ENCODE data around the gene CAPN2. TPM values are rescaled to one million over a fixed set of nuclear protein-coding genes. Genes with fewer than 3 reads are reported as not detected.

The CAPN2 gene
- total RNA-seq, 2 donors from 2014 or later, result 235 to 258 TPM

GRCh38 chr1:223793716-223794115 lies 81.4 kb downstream of the CAPN2 start:
- peaks cover 27% of the 10 kb centered on the region for H3K36me3 ChIP-seq
- H3K27me3 ChIP-seq (replicated peaks; ENCODE audit: insufficient read depth), result no peaks in the 10 kb centered on the region
- no peak for TF ChIP-seq CTCF (IDR thresholded peaks at IDR 0.05)

DNA sequence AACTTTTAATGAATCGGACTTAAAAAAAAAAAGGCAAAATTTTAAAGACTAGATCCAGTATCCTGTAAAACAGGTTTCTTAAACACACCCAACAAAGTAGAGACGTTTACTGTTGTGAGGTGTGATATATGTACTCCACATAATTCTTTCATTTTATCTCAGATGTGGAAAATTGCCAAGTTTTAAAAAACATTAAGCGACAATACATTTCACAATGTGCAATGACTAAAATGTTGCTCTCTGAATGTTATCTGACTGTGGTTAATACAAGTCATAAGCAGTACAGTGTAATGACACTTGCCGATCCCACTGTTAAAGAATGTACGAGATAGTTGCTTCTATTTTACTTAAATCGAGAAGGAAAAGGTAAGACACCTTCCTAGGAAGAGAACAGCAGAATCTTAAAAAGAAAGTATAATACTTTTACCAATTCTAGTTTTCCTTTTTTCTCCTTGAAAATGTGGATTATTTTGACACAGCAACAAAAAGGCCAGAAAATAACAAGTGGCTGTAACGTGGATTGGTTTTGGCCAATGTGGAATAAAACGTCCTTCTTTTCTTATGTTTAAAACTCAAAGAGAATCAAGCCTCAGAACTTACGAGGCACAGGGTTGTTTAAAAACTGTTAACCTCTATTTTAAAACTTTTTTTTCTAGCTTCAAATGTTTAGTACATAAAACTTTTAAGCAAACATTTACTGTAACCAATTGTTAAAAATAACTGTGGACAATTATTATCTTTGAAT lies 82.0 kb downstream of the CAPN2 start:
- DNase-seq (ENCODE audit: low spot score) (no peak), ATAC-seq (ENCODE audit: insufficient number of reproducible peaks, low FRiP score, low read depth) (no peak)
- H3K4me3 ChIP-seq, result no peak overlapping the region
- H3K4me1 ChIP-seq (ENCODE audit: control insufficient read depth in 1 of 2, low read depth in 2 of 2), result peaks cover 4 to 19% of the 10 kb centered on the region in 2 donors
- peak overlapping the region in 1 of 2 donors; percentile 45 for H3K27ac ChIP-seq
- TF ChIP-seq CTCF (IDR thresholded peaks at IDR 0.05), result no peak
- no peaks in the 10 kb centered on the region for H3K9me3 ChIP-seq
- H3K27me3 ChIP-seq (replicated peaks; ENCODE audit: insufficient read depth), result no peaks in the 10 kb centered on the region
- peaks cover 26% of the 10 kb centered on the region for H3K36me3 ChIP-seq

More at GRCh38 chr1:223793716-223794115, 81.4 kb downstream of the CAPN2 start:
- no peaks in the 10 kb centered on the region for H3K9me3 ChIP-seq
- ATAC-seq (ENCODE audit: insufficient number of reproducible peaks, low FRiP score, low read depth) (no peak), DNase-seq (ENCODE audit: low spot score) (no peak)
- peaks cover 4 to 19% of the 10 kb centered on the region in 2 donors for H3K4me1 ChIP-seq (ENCODE audit: control insufficient read depth in 1 of 2, low read depth in 2 of 2)
- no peak overlapping the region for H3K27ac ChIP-seq
- no peak overlapping the region for H3K4me3 ChIP-seq

DNA sequence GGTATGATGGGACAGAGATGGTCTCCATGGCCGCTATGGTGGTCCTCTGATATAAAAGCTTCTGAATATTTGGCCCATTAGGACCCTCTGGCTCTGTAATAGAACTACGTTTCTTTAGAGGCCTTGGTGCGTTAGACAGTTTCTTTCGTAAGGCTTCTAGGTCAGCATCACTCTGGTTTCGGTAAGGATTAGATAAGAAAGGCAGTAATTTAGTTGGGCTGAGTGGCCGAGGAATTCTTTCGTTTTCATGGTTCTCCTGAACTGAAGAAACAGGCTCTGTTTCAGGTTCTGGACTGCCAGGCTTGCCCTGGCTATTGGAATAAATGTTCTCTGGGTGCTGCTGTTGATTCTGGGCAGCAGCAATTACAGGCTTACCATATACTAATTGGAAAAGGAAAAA lies 83.9 kb downstream of the CAPN2 start:
- Histone ChIP-seq H3K27ac (peak overlapping the region; percentile 39 to 45), H3K36me3 (peaks cover 32% of the 10 kb centered on the region)

DNA sequence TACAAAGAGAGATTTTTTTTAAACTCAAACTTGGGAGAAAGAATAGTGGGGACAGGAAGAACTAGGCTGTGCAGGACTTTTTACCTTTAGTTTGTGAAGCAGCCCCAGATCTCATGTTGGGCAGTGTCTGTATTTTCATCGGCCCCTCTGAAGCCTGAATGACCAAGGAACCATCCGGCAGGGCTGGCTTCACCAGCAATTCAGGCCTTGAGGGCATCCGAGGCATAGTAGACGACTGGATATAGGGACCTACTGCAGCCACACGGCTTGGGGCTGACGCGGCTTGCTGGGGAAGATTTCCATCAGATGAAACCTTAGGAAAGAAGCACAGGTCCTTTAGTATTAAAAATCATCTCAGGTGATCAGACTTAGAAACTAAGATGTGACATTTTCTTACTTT lies 89.7 kb downstream of the CAPN2 start:
- Histone ChIP-seq H3K27me3 (replicated peaks; ENCODE audit: insufficient read depth) (no peaks in the 10 kb centered on the region), H3K4me1 (ENCODE audit: control insufficient read depth in 1 of 2, low read depth in 2 of 2) (no peaks in the 10 kb centered on the region), H3K9me3 (no peaks in the 10 kb centered on the region), H3K36me3 (peaks cover 46% of the 10 kb centered on the region), H3K27ac (no peak overlapping the region), H3K4me3 (no peak overlapping the region)
- ATAC-seq (ENCODE audit: insufficient number of reproducible peaks, low FRiP score, low read depth) (no peak), DNase-seq (ENCODE audit: low spot score) (no peak)
- no peak for TF ChIP-seq CTCF (IDR thresholded peaks at IDR 0.05)

More for the DNA sequence above, 83.9 kb downstream of the CAPN2 start:
- ATAC-seq (ENCODE audit: insufficient number of reproducible peaks, low FRiP score, low read depth), result no peak
- Histone ChIP-seq H3K4me3 (peak overlapping the region; percentile 44), H3K4me1 (ENCODE audit: control insufficient read depth in 1 of 2, low read depth in 2 of 2) (peaks cover 4 to 19% of the 10 kb centered on the region in 2 donors), H3K9me3 (no peaks in the 10 kb centered on the region), H3K27me3 (replicated peaks; ENCODE audit: insufficient read depth) (no peaks in the 10 kb centered on the region)
- no peak for TF ChIP-seq CTCF (IDR thresholded peaks at IDR 0.05)
- DNase-seq (ENCODE audit: low spot score), result no peak

GRCh38 chr1:223802602-223803001 lies 90.3 kb downstream of the CAPN2 start:
- peaks cover 42% of the 10 kb centered on the region for H3K36me3 ChIP-seq
- no peaks in the 10 kb centered on the region for H3K9me3 ChIP-seq
- TF ChIP-seq CTCF (IDR thresholded peaks at IDR 0.05), result no peak
- H3K4me1 ChIP-seq (ENCODE audit: control insufficient read depth in 1 of 2, low read depth in 2 of 2), result no peaks in the 10 kb centered on the region
- no peak overlapping the region for H3K27ac ChIP-seq
- ATAC-seq (ENCODE audit: insufficient number of reproducible peaks, low FRiP score, low read depth), result no peak
- H3K4me3 ChIP-seq, result no peak overlapping the region
- no peak for DNase-seq (ENCODE audit: low spot score)
- H3K27me3 ChIP-seq (replicated peaks; ENCODE audit: insufficient read depth), result no peaks in the 10 kb centered on the region

Data from thoracic aorta (tissue), 2 donors.